ENCODE data around the gene PEAK1.

DNA sequence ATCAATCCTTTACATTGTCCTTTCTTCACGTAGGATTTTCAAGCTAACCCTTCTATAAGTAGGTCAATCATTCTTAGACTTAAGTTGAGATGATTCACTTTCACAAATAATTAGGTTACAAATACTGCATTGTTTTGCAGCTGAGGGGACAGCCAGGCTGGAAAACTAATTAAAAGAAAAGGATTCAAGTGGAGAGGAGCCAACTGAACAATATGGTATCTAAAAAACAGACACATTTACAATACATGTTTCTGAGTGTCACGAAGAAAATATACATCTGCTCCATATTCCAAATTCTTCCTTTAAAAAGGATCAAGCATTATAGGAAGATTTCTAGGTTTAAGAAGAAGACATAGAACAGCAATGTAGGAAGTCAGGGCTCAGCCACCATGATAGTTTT is 70.2 kb downstream of the PEAK1 start:
- TF ChIP-seq, protein P1, sequence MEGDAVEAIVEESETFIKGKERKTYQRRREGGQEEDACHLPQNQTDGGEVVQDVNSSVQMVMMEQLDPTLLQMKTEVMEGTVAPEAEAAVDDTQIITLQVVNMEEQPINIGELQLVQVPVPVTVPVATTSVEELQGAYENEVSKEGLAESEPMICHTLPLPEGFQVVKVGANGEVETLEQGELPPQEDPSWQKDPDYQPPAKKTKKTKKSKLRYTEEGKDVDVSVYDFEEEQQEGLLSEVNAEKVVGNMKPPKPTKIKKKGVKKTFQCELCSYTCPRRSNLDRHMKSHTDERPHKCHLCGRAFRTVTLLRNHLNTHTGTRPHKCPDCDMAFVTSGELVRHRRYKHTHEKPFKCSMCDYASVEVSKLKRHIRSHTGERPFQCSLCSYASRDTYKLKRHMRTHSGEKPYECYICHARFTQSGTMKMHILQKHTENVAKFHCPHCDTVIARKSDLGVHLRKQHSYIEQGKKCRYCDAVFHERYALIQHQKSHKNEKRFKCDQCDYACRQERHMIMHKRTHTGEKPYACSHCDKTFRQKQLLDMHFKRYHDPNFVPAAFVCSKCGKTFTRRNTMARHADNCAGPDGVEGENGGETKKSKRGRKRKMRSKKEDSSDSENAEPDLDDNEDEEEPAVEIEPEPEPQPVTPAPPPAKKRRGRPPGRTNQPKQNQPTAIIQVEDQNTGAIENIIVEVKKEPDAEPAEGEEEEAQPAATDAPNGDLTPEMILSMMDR (IDR thresholded peaks at IDR 0.05), result no peak
- no peak for TF ChIP-seq ZNF302 (CRISPR knock-in tag; IDR thresholded peaks at IDR 0.05)

Data from A549 (cell line).